ENCODE measurements around the gene CDKN2A.
A peak's percentile ranks its signal among the peaks of the same experiment; 100 is the strongest.

The CDKN2A gene

DNA sequence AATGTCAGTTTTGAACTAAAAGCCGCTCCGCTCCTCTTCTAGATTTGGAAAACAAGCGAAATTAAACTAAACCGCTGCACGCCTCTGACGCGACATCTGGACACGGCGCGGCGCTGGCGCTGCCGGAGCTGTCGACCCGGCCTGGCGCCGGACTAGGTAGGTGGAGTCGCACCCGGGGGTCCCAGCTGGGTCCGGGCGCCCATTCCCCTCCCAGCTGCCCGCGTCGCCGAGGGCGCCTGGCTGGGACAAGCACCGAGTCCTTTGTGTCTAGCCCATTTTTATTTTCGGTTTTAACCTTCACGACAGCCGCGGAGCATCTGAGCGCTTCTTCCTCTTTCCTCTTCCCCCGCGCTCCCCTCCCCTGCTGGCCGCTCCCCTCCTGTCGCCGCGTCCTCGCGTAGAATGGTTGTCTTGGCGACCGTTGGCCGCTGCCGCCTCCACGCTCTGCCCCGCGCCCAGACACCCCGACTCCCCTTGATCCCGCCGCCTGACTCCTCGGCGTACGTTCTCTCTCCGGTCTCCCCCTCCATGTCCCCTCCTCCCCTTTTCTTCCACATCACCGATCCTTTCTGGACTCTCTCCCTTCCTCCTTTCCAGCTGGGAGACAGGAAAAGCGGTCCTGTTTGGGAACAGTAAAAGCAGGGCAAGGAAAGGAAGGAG, 944 bp upstream of the CDKN2A start:
- Histone ChIP-seq H3K79me2 (ENCODE audit: control insufficient read depth, insufficient read depth, low read length) (no peaks in the 10 kb centered on the region), H2AK5ac (ENCODE audit: low read length) (no peak overlapping the region), H3K27me3 (ENCODE audit: insufficient read depth, low read length, poor library complexity) (peaks cover 2% of the 10 kb centered on the region), H3K27ac (ENCODE audit: low read depth, low read length) (no peak overlapping the region), H2BK120ac (ENCODE audit: low read depth, low read length) (no peak overlapping the region), H3K4me3 (ENCODE audit: low read length) (peak overlapping the region; percentile 50), H4K5ac (ENCODE audit: low read length) (no peak overlapping the region), H3K4me2 (ENCODE audit: low read length) (peak overlapping the region; percentile 99), H3K9ac (ENCODE audit: low read length) (peak overlapping the region; percentile 51), H4K8ac (ENCODE audit: low read depth, low read length) (no peak overlapping the region), H3K36me3 (ENCODE audit: control insufficient read depth, insufficient read depth, low read length) (no peaks in the 10 kb centered on the region), H3K4me1 (ENCODE audit: control insufficient read depth, low read depth, low read length) (no peaks in the 10 kb centered on the region), H3K23ac (ENCODE audit: low read length) (no peak overlapping the region), H2BK5ac (ENCODE audit: low read length) (no peak overlapping the region), H2BK15ac (replicated peaks; ENCODE audit: low read depth) (no peak overlapping the region), H3K56ac (ENCODE audit: low read length) (peak overlapping the region; percentile 56), H3K18ac (ENCODE audit: low read length) (no peak overlapping the region), H3K4ac (ENCODE audit: low read depth, low read length) (no peak overlapping the region), H3K79me1 (ENCODE audit: low read length) (no peaks in the 10 kb centered on the region)
- DNase-seq, result peak; percentile 85
- no CpG with 5 or more reads among the region's 56 CpGs for WGBS (ENCODE audit: extremely low coverage, insufficient coverage, low lambda C conversion rate)

DNA sequence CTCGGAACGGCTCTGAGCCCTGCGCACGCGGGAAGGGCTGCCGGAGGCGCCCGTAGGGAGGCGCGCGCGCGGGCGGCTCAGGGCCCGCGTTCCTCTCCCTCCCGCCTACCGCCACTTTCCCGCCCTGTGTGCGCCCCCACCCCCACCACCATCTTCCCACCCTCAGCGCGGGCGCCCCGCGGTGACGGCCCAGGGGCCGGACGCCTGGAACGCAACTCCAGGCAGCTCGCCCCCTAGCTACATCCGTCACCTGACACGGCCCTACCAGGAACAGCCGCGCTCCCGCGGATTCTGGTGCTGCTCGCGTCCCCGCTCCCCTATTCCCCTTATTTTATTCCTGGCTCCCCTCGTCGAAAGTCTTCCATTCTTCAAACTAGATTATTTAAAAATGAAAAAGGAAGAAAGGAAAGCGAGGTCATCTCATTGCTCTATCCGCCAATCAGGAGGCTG, 389 bp upstream of the CDKN2A start, which contains the start of gene CDKN2B-AS1:
CDKN2B-AS1 (plus strand) TSS at position 236 of the 450 bp plus-strand sequence.
- H2AK5ac ChIP-seq (ENCODE audit: low read length), result no peak within 1 kb of the TSS
- peak within 1 kb of the TSS; percentile 50 for H3K4me3 ChIP-seq (ENCODE audit: low read length)
- H3K36me3 ChIP-seq (ENCODE audit: control insufficient read depth, insufficient read depth, low read length), result no peaks in the 10 kb centered on the region
- H3K23ac ChIP-seq (ENCODE audit: low read length), result no peak within 1 kb of the TSS
- H3K18ac ChIP-seq (ENCODE audit: low read length), result no peak within 1 kb of the TSS
- H3K79me1 ChIP-seq (ENCODE audit: low read length), result no peaks in the 10 kb centered on the region
- H3K4me2 ChIP-seq (ENCODE audit: low read length), result peak within 1 kb of the TSS; percentile 99
- no peaks in the 10 kb centered on the region for H3K79me2 ChIP-seq (ENCODE audit: control insufficient read depth, insufficient read depth, low read length)
- no peak within 1 kb of the TSS for H2BK15ac ChIP-seq (replicated peaks; ENCODE audit: low read depth)
- H3K27ac ChIP-seq (ENCODE audit: low read depth, low read length), result no peak within 1 kb of the TSS
- peaks cover 7% of the 10 kb centered on the region for H3K27me3 ChIP-seq (ENCODE audit: insufficient read depth, low read length, poor library complexity)
- peak; percentile 59 for DNase-seq
- no peak within 1 kb of the TSS for H4K5ac ChIP-seq (ENCODE audit: low read length)
- H3K9ac ChIP-seq (ENCODE audit: low read length), result peak within 1 kb of the TSS; percentile 51
- no peaks in the 10 kb centered on the region for H3K4me1 ChIP-seq (ENCODE audit: control insufficient read depth, low read depth, low read length)
- H3K4ac ChIP-seq (ENCODE audit: low read depth, low read length), result no peak within 1 kb of the TSS
- no peak within 1 kb of the TSS for H4K8ac ChIP-seq (ENCODE audit: low read depth, low read length)
- no CpG with 5 or more reads among the region's 43 CpGs for WGBS (ENCODE audit: extremely low coverage, insufficient coverage, low lambda C conversion rate)
- H2BK120ac ChIP-seq (ENCODE audit: low read depth, low read length), result no peak within 1 kb of the TSS
- no peak within 1 kb of the TSS for H2BK5ac ChIP-seq (ENCODE audit: low read length)
- peak within 1 kb of the TSS; percentile 59 for H3K56ac ChIP-seq (ENCODE audit: low read length)

DNA sequence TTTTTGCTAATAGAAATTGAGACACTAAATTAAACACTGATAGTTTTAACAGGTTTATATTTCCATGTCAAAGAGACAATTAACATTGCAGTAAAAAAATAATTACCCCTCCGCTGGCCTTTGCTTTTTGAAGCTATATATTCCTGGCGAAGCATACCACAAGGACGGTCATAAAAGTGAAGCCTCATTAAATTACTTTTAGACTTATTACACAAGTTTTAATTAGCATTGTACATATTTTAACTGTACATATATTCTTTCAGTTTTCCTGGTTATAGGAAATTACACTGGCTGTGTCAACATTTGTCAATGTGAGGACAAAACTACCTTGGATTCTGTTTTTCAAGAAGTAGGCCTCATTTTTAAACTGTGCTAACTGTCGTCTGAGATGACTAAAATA, 1.2 kb downstream of the CDKN2A start:
- no peak overlapping the region for H3K56ac ChIP-seq (ENCODE audit: low read length)
- no CpG with 5 or more reads among the region's 4 CpGs for WGBS (ENCODE audit: extremely low coverage, insufficient coverage, low lambda C conversion rate)
- no peak overlapping the region for H3K23ac ChIP-seq (ENCODE audit: low read length)
- H3K18ac ChIP-seq (ENCODE audit: low read length), result no peak overlapping the region
- H3K4ac ChIP-seq (ENCODE audit: low read depth, low read length), result no peak overlapping the region
- H3K9ac ChIP-seq (ENCODE audit: low read length), result no peak overlapping the region
- H3K79me1 ChIP-seq (ENCODE audit: low read length), result no peaks in the 10 kb centered on the region
- H2BK120ac ChIP-seq (ENCODE audit: low read depth, low read length), result no peak overlapping the region
- no peaks in the 10 kb centered on the region for H3K4me1 ChIP-seq (ENCODE audit: control insufficient read depth, low read depth, low read length)
- no peak overlapping the region for H4K8ac ChIP-seq (ENCODE audit: low read depth, low read length)
- no peak overlapping the region for H3K4me2 ChIP-seq (ENCODE audit: low read length)
- no peak overlapping the region for H2BK5ac ChIP-seq (ENCODE audit: low read length)
- H2AK5ac ChIP-seq (ENCODE audit: low read length), result no peak overlapping the region
- H3K79me2 ChIP-seq (ENCODE audit: control insufficient read depth, insufficient read depth, low read length), result no peaks in the 10 kb centered on the region
- H4K5ac ChIP-seq (ENCODE audit: low read length), result no peak overlapping the region
- no peak overlapping the region for H3K27ac ChIP-seq (ENCODE audit: low read depth, low read length)
- H3K27me3 ChIP-seq (ENCODE audit: insufficient read depth, low read length, poor library complexity), result peaks cover 18% of the 10 kb centered on the region
- H3K4me3 ChIP-seq (ENCODE audit: low read length), result no peak overlapping the region
- no peak overlapping the region for H2BK15ac ChIP-seq (replicated peaks; ENCODE audit: low read depth)
- DNase-seq, result no peak
- H3K36me3 ChIP-seq (ENCODE audit: control insufficient read depth, insufficient read depth, low read length), result no peaks in the 10 kb centered on the region

DNA sequence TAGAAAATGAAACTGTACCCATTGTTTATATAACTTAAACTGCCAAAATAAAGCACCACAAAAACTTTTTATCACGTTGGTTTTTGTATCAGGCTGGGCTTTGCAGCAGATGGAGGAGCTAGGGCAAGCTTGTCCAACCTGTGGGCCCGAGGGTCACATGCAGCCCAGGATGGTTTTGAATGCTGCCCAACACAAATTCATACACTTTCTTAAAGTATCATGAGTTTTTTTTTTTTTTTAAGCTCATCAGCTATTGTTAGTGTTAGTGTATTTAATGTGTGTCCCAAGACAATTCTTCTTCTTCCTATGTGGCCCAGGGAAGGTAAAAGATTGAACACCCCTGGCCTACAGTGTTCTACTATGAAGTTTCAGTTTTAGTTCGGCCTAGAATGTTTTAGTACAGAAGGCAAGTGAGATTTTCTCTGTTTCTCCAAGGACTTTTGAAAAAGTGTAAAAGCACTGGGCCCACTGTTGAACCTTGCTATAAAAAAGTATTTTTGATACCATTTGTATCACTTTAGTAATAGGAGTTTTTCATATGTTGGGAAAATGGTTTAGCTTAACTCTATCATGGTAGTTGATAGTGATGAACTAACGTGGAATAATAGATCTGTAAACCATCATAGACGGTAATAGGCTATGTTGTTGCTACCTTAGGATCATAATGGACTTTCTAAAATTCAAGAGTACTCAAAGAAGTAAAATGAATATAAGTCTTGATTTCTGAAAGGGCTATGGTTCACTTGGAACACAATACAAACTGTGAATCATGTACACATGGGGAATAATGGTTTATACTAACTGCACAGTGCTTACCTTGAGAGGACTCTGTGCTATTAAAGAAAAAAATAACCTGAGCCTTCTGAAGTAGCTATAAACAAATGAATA, 2.9 kb downstream of the CDKN2A start:
- no peaks in the 10 kb centered on the region for H3K36me3 ChIP-seq (ENCODE audit: control insufficient read depth, insufficient read depth, low read length)
- no peak overlapping the region for H3K9ac ChIP-seq (ENCODE audit: low read length)
- H3K4me2 ChIP-seq (ENCODE audit: low read length), result no peak overlapping the region
- H3K4me1 ChIP-seq (ENCODE audit: control insufficient read depth, low read depth, low read length), result no peaks in the 10 kb centered on the region
- H2BK120ac ChIP-seq (ENCODE audit: low read depth, low read length), result no peak overlapping the region
- H2BK5ac ChIP-seq (ENCODE audit: low read length), result no peak overlapping the region
- no peak overlapping the region for H4K8ac ChIP-seq (ENCODE audit: low read depth, low read length)
- no peak overlapping the region for H3K56ac ChIP-seq (ENCODE audit: low read length)
- H3K18ac ChIP-seq (ENCODE audit: low read length), result no peak overlapping the region
- DNase-seq, result no peak
- H3K4ac ChIP-seq (ENCODE audit: low read depth, low read length), result no peak overlapping the region
- H3K27me3 ChIP-seq (ENCODE audit: insufficient read depth, low read length, poor library complexity), result peaks cover 18% of the 10 kb centered on the region
- H2AK5ac ChIP-seq (ENCODE audit: low read length), result no peak overlapping the region
- H4K5ac ChIP-seq (ENCODE audit: low read length), result no peak overlapping the region
- no CpG with 5 or more reads among the region's 5 CpGs for WGBS (ENCODE audit: extremely low coverage, insufficient coverage, low lambda C conversion rate)
- no peak overlapping the region for H3K4me3 ChIP-seq (ENCODE audit: low read length)
- H3K27ac ChIP-seq (ENCODE audit: low read depth, low read length), result no peak overlapping the region
- H2BK15ac ChIP-seq (replicated peaks; ENCODE audit: low read depth), result no peak overlapping the region
- no peak overlapping the region for H3K23ac ChIP-seq (ENCODE audit: low read length)
- no peaks in the 10 kb centered on the region for H3K79me1 ChIP-seq (ENCODE audit: low read length)
- no peaks in the 10 kb centered on the region for H3K79me2 ChIP-seq (ENCODE audit: control insufficient read depth, insufficient read depth, low read length)

DNA sequence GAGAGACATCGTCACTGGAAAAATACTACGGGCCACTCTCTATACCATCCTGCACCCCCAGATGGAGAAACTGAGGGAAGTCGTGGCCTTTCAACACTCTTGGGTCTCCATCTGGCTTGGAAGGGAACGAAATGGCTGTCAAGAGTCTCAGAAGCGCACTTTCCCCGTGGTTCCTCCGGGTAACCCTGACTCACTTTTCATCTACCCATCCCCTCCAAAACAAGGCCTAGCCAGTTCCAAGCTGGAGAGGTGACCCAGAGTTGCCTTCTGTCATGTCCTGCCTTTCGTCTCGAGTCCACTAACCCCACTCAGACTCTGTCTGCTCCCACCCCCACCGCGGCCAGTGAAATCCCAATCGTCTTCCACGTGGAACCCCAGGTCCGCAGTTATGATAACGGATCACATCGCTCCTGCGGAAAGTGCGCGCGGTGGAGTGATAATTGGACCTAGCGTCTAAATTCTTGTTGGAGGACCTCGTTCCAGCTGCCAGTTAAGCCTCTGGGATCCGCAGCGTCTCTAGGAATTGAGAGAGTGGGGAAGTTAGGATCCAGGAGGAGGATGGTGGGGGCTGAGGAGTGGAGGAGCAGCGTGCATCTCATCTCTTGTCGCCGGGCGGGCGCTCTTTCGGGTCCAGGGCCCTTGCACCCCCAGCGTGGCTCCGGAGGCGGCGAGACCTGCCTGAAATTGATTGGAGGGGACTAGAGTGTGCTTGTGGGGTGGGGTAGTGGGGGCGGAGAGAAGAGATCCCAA, 4.6 kb downstream of the CDKN2A start:
- Histone ChIP-seq H4K5ac (ENCODE audit: low read length) (no peak overlapping the region), H3K4me2 (ENCODE audit: low read length) (peak overlapping the region; percentile 27), H3K23ac (ENCODE audit: low read length) (no peak overlapping the region), H2BK15ac (replicated peaks; ENCODE audit: low read depth) (no peak overlapping the region), H3K36me3 (ENCODE audit: control insufficient read depth, insufficient read depth, low read length) (no peaks in the 10 kb centered on the region), H2AK5ac (ENCODE audit: low read length) (no peak overlapping the region), H3K27me3 (ENCODE audit: insufficient read depth, low read length, poor library complexity) (peaks cover 18% of the 10 kb centered on the region), H2BK120ac (ENCODE audit: low read depth, low read length) (no peak overlapping the region), H3K27ac (ENCODE audit: low read depth, low read length) (no peak overlapping the region), H2BK5ac (ENCODE audit: low read length) (no peak overlapping the region), H3K18ac (ENCODE audit: low read length) (no peak overlapping the region), H3K4me1 (ENCODE audit: control insufficient read depth, low read depth, low read length) (no peaks in the 10 kb centered on the region), H3K9ac (ENCODE audit: low read length) (no peak overlapping the region), H4K8ac (ENCODE audit: low read depth, low read length) (no peak overlapping the region), H3K56ac (ENCODE audit: low read length) (peak overlapping the region; percentile 50), H3K4me3 (ENCODE audit: low read length) (no peak overlapping the region), H3K79me2 (ENCODE audit: control insufficient read depth, insufficient read depth, low read length) (no peaks in the 10 kb centered on the region), H3K79me1 (ENCODE audit: low read length) (no peaks in the 10 kb centered on the region), H3K4ac (ENCODE audit: low read depth, low read length) (no peak overlapping the region)
- DNase-seq, result peak; percentile 52
- WGBS (ENCODE audit: extremely low coverage, insufficient coverage, low lambda C conversion rate), result no CpG with 5 or more reads among the region's 35 CpGs
